GM19238 (cell line): Measurements from ENCODE around the gene TYROBP.
"Not testable (repeated sequence)": the region's sequence is repeated elsewhere in the genome, so short reads cannot be mapped to it uniquely, and the experiment has no call there.

Experiments
- DNase-seq: peaks from one replicate; pipeline ENCODE4 v3.0.0; 2011; ENCODE audit warnings: low spot score; ENCODE audit not compliant: insufficient read length

The TYROBP gene

GRCh38 chr19:35874392-35874930 is 33.6 kb downstream of the TYROBP start:
- DNase-seq, result no peak

- DNase-seq, result no peak
These were observed 35.9 kb downstream of the TYROBP start for GRCh38 chr19:35872180-35872579.

- DNase-seq, result no peak
These were observed 36.5 kb downstream of the TYROBP start for GRCh38 chr19:35871611-35872010.

- no peak for DNase-seq
These were observed 37.3 kb downstream of the TYROBP start for GRCh38 chr19:35870798-35871197.

- DNase-seq, result not testable (repeated sequence)
These were observed 37.9 kb downstream of the TYROBP start for GRCh38 chr19:35870124-35870736.

- peak; percentile 70 for DNase-seq
These were observed 38.6 kb downstream of the TYROBP start for GRCh38 chr19:35869327-35870123.

- no peak for DNase-seq
These were observed 39.2 kb downstream of the TYROBP start for GRCh38 chr19:35868823-35869326.

GRCh38 chr19:35868172-35868822 is 39.8 kb downstream of the TYROBP start, which contains the start of gene APLP1:
Gene APLP1 (plus strand): TSS chr19:35868574. CDS start chr19:35868637, 63 bp downstream.
- DNase-seq, result peak; percentile 40

GRCh38 chr19:35863018-35863417 is 45.1 kb downstream of the TYROBP start:
- no peak for DNase-seq

- DNase-seq, result no peak
These were observed 45.6 kb downstream of the TYROBP start for GRCh38 chr19:35862528-35862927.

GRCh38 chr19:35861640-35862160 is 46.4 kb downstream of the TYROBP start:
- DNase-seq, result no peak

GRCh38 chr19:35860818-35861639 is 47.1 kb downstream of the TYROBP start:
- no peak for DNase-seq

- DNase-seq, result no peak
These were observed 47.7 kb downstream of the TYROBP start for GRCh38 chr19:35860436-35860817.

GRCh38 chr19:35859414-35859813 is 48.7 kb downstream of the TYROBP start:
- no peak for DNase-seq

- no peak for DNase-seq
These were observed 49.8 kb downstream of the TYROBP start for GRCh38 chr19:35858311-35858710.

- DNase-seq, result no peak
These were observed 51.4 kb downstream of the TYROBP start, which contains the start of gene KIRREL2 for GRCh38 chr19:35856546-35857149. Gene KIRREL2 (plus strand): TSS chr19:35856911. CDS start chr19:35857120, 209 bp downstream.
